WTC11 (cell line): Measurements from ENCODE around the gene ZNF579.

Source experiments
- AR ChIP-seq: fragments of 250-450 bp; sonication (Bioruptor Pico); IDR thresholded peaks from 2 replicates; pipeline ENCODE4 v1.9.0; 2021; ENCODE audit warnings: mild to moderate bottlenecking
- CREM ChIP-seq: sonication (generic); formaldehyde crosslinking; IDR thresholded peaks from 2 replicates; pipeline ENCODE4 v1.8.1; 2022; ENCODE audit warnings: mild to moderate bottlenecking, missing genetic modification reagents, moderate library complexity
- CTCF ChIP-seq: fragments of 200-600 bp; IDR thresholded peaks from 2 replicates; pipeline ENCODE4 v1.8.0; 2022; ENCODE audit warnings: antibody characterized with exemption
- ERG ChIP-seq: fragments of 250-450 bp; sonication (Bioruptor Pico); IDR thresholded peaks from 2 replicates; pipeline ENCODE4 v1.8.0; 2021; ENCODE audit warnings: mild to moderate bottlenecking
- MAX ChIP-seq: sonication (generic); formaldehyde crosslinking; IDR thresholded peaks from 2 replicates; pipeline ENCODE4 v1.8.0; 2022; ENCODE audit warnings: mild to moderate bottlenecking, missing genetic modification reagents
- NR2C2 ChIP-seq: sonication (generic); formaldehyde crosslinking; IDR thresholded peaks from 2 replicates; pipeline ENCODE4 v1.8.0; 2022; ENCODE audit warnings: mild to moderate bottlenecking, missing genetic modification reagents
- PRDM15 ChIP-seq: sonication (generic); formaldehyde crosslinking; IDR thresholded peaks from 2 replicates; pipeline ENCODE4 v1.8.0; 2022; ENCODE audit warnings: missing genetic modification reagents
- RELA ChIP-seq: sonication (generic); formaldehyde crosslinking; IDR thresholded peaks from 2 replicates; pipeline ENCODE4 v1.8.1; 2022; ENCODE audit warnings: missing genetic modification reagents, mild to moderate bottlenecking, borderline replicate concordance
- SP1 ChIP-seq: sonication (generic); formaldehyde crosslinking; conservative IDR thresholded peaks from 2 replicates; pipeline ENCODE4 v1.8.1; 2022; ENCODE audit warnings: missing genetic modification reagents
- TP53 ChIP-seq: sonication (generic); formaldehyde crosslinking; IDR thresholded peaks from 2 replicates; pipeline ENCODE4 v1.8.1; 2023; ENCODE audit warnings: mild to moderate bottlenecking, missing genetic modification reagents
- ZMAT4 ChIP-seq: fragments of 250-450 bp; sonication (Bioruptor Pico); IDR thresholded peaks from 2 replicates; pipeline ENCODE4 v1.9.0; 2021; ENCODE audit warnings: mild to moderate bottlenecking
- ZNF263 ChIP-seq: sonication (generic); formaldehyde crosslinking; IDR thresholded peaks from 2 replicates; pipeline ENCODE4 v1.8.1; 2022; ENCODE audit warnings: low read depth, mild to moderate bottlenecking, moderate library complexity, missing genetic modification reagents
- ZNF416 ChIP-seq: fragments of 250-450 bp; sonication (Bioruptor Pico); IDR thresholded peaks from 2 replicates; pipeline ENCODE4 v1.9.0; 2021; ENCODE audit warnings: mild to moderate bottlenecking, inconsistent platforms

- no peak for TF ChIP-seq CTCF
- no peak for TF ChIP-seq ZNF263 (CRISPR knock-in tag)
- TF ChIP-seq ZMAT4 (CRISPR knock-in tag): no peak
- no peak for TF ChIP-seq ERG (CRISPR knock-in tag)
- TF ChIP-seq CREM (CRISPR knock-in tag): no peak
- TF ChIP-seq NR2C2 (CRISPR knock-in tag): no peak
- no peak for TF ChIP-seq MAX (CRISPR knock-in tag)
- no peak for TF ChIP-seq PRDM15 (CRISPR knock-in tag)
- TF ChIP-seq RELA (CRISPR knock-in tag): no peak
- TF ChIP-seq SP1 (CRISPR knock-in tag): no peak
- TF ChIP-seq TP53 (CRISPR knock-in tag): no peak
- no peak for TF ChIP-seq AR (CRISPR knock-in tag)
- TF ChIP-seq ZNF416 (CRISPR knock-in tag): no peak
Observed at GRCh38 chr19:55527197-55528029, 53.2 kb downstream of the ZNF579 start.
